NCI-H748 (cell line): ENCODE measurements around the gene AGT.
"Not testable (repeated sequence)": the region's sequence is repeated elsewhere in the genome, so short reads cannot be mapped to it uniquely, and the experiment has no call there.

ENCODE experiments used
- DNase-seq: peaks from one replicate; lab custom pipeline; 2025; ENCODE audit not compliant: unreplicated experiment; lab: John Stamatoyannopoulos, UW

The AGT gene

GRCh38 chr1:230693221-230693620 lies 20.7 kb downstream of the AGT start:
- no peak for DNase-seq

- no peak for DNase-seq
These were observed 22.3 kb downstream of the AGT start for GRCh38 chr1:230691615-230692014.

- DNase-seq: no peak
These were observed 23.8 kb downstream of the AGT start for GRCh38 chr1:230690101-230690500.

GRCh38 chr1:230686747-230687146 lies 27.2 kb downstream of the AGT start:
- DNase-seq: no peak

GRCh38 chr1:230684998-230685397 lies 28.9 kb downstream of the AGT start:
- no peak for DNase-seq

GRCh38 chr1:230684146-230684545 lies 29.8 kb downstream of the AGT start:
- DNase-seq: no peak

- no peak for DNase-seq
These were observed 30.9 kb downstream of the AGT start for GRCh38 chr1:230682882-230683610.

GRCh38 chr1:230682274-230682673 lies 31.6 kb downstream of the AGT start:
- no peak for DNase-seq

GRCh38 chr1:230681599-230681998 lies 32.3 kb downstream of the AGT start:
- peak; percentile 81 for DNase-seq

GRCh38 chr1:230680300-230681025 lies 33.5 kb downstream of the AGT start:
- DNase-seq: no peak

GRCh38 chr1:230679825-230680224 lies 34.1 kb downstream of the AGT start:
- no peak for DNase-seq

GRCh38 chr1:230679192-230679591 lies 34.7 kb downstream of the AGT start:
- DNase-seq: no peak

- no peak for DNase-seq
These were observed 36.7 kb downstream of the AGT start for GRCh38 chr1:230677200-230677599.

GRCh38 chr1:230674581-230674980 lies 39.3 kb downstream of the AGT start:
- DNase-seq: no peak

- DNase-seq: no peak
These were observed 44.4 kb downstream of the AGT start for GRCh38 chr1:230669543-230669942.

GRCh38 chr1:230668227-230668626 lies 45.7 kb downstream of the AGT start:
- DNase-seq: no peak

- no peak for DNase-seq
These were observed 51.9 kb downstream of the AGT start for GRCh38 chr1:230661976-230662375.

- DNase-seq: no peak
These were observed 55.2 kb downstream of the AGT start for GRCh38 chr1:230658691-230659090.

- not testable (repeated sequence) for DNase-seq
These were observed 55.8 kb downstream of the AGT start for GRCh38 chr1:230658103-230658502.

GRCh38 chr1:230656719-230657118 lies 57.2 kb downstream of the AGT start:
- not testable (repeated sequence) for DNase-seq
